IMR-90 (cell line): ENCODE data around the gene TEAD4. TPM values are rescaled to one million over a fixed set of nuclear protein-coding genes. Genes with fewer than 3 reads are reported as not detected.

ENCODE experiments used
- ATAC-seq: fragments of 200-7000 bp; cut with Tn5 transposase; 2 replicates; pipeline ENCODE4 v1.9.1; 2020; ENCODE audit warnings: low read depth, mild to moderate bottlenecking, moderate library complexity
- BruUV-seq: library from RNA; stranded (reverse); fragments of 400-500 nt; replicated peaks from 2 replicates; lab custom pipeline; 2021; lab: Mats Ljungman, UMichigan
- CTCF ChIA-PET: fragments of 300-600 bp; formaldehyde crosslinking; extraction: SDS; loops from one replicate; lab custom pipeline; 2021; ENCODE audit warnings: antibody characterized with exemption; lab: Yijun Ruan, JAX
- POLR2A ChIA-PET: fragments of 300-600 bp; sonication (Branson Sonifier 250); formaldehyde crosslinking; loops from one replicate; lab custom pipeline; 2022; ENCODE audit warnings: antibody characterized with exemption; ENCODE audit not compliant: unreplicated experiment; lab: Charles Lee
- DNase-seq: peaks from one replicate; pipeline ENCODE4 v3.0.0; 2013
- H2AFZ ChIP-seq: replicated peaks from 2 replicates; pipeline ENCODE3; 2013; ENCODE audit warnings: low read length, mild to moderate bottlenecking; ENCODE audit not compliant: poor library complexity
- H2AK5ac ChIP-seq: 2 replicates; pipeline ENCODE4 v1.6.1; 2013; ENCODE audit warnings: low read depth, low read length, inconsistent platforms
- H2AK9ac ChIP-seq: replicated peaks from 2 replicates; pipeline ENCODE3; 2013; ENCODE audit warnings: mild to moderate bottlenecking, low read depth, low read length, moderate library complexity; ENCODE audit not compliant: poor library complexity
- H2BK120ac ChIP-seq: 2 replicates; pipeline ENCODE4 v1.6.1; 2013; ENCODE audit warnings: low read depth, low read length, inconsistent platforms
- H2BK15ac ChIP-seq: 3 replicates; pipeline ENCODE4 v1.6.1; 2013; ENCODE audit warnings: low read depth, low read length, inconsistent platforms
- H2BK20ac ChIP-seq: 2 replicates; pipeline ENCODE4 v1.6.1; 2013; ENCODE audit warnings: low read depth, mild to moderate bottlenecking, inconsistent platforms, low read length, moderate library complexity
- H2BK5ac ChIP-seq: 2 replicates; pipeline ENCODE4 v1.6.1; 2013; ENCODE audit warnings: mild to moderate bottlenecking, low read depth, low read length, inconsistent platforms; ENCODE audit not compliant: poor library complexity, severe bottlenecking
- H3K14ac ChIP-seq: replicated peaks from 2 replicates; pipeline ENCODE4 v1.6.1; 2013; ENCODE audit warnings: low read depth, low read length, inconsistent platforms
- H3K18ac ChIP-seq: 2 replicates; pipeline ENCODE4 v1.6.1; 2013; ENCODE audit warnings: low read depth, low read length, control low read depth
- H3K23ac ChIP-seq: 2 replicates; pipeline ENCODE4 v1.6.1; 2013; ENCODE audit warnings: low read depth, low read length, inconsistent platforms
- H3K27ac ChIP-seq: 2 replicates; pipeline ENCODE4 v1.5.1; 2013; ENCODE audit warnings: mild to moderate bottlenecking, control low read depth, low read length; ENCODE audit not compliant: insufficient read depth
- H3K27me3 ChIP-seq: 2 replicates; pipeline ENCODE4 v1.6.1; 2013; ENCODE audit warnings: low read length; ENCODE audit not compliant: control insufficient read depth, insufficient read depth
- H3K36me3 ChIP-seq: 2 replicates; pipeline ENCODE4 v1.6.1; 2013; ENCODE audit warnings: low read length, mixed read lengths; ENCODE audit not compliant: control insufficient read depth, insufficient read depth
- H3K4ac ChIP-seq: 2 replicates; pipeline ENCODE4 v1.6.1; 2013; ENCODE audit warnings: low read depth, low read length, inconsistent platforms
- H3K4me1 ChIP-seq: 2 replicates; pipeline ENCODE4 v1.6.1; 2013; ENCODE audit warnings: low read length, mixed read lengths; ENCODE audit not compliant: control insufficient read depth, insufficient read depth
- H3K4me2 ChIP-seq: 2 replicates; pipeline ENCODE4 v1.6.1; 2013; ENCODE audit warnings: low read depth, mild to moderate bottlenecking, control low read depth, low read length, moderate library complexity
- H3K4me3 ChIP-seq: 2 replicates; pipeline ENCODE4 v1.5.1; 2013; ENCODE audit warnings: low read depth, mild to moderate bottlenecking, control low read depth, low read length, moderate library complexity; ENCODE audit not compliant: insufficient read depth
- H3K56ac ChIP-seq: 2 replicates; pipeline ENCODE4 v1.6.1; 2013; ENCODE audit warnings: low read length, inconsistent platforms; ENCODE audit not compliant: insufficient read depth; ENCODE audit errors: extremely low read depth
- H3K79me1 ChIP-seq, 2 experiments: 2 replicates each; pipeline ENCODE4 v1.6.1; 2013; ENCODE audit warnings: low read length in 2 of 2, inconsistent platforms in 1 of 2, low read depth in 1 of 2
- H3K9ac ChIP-seq: 2 replicates; pipeline ENCODE4 v1.6.1; 2013; ENCODE audit warnings: low read depth, low read length, control low read depth
- H3K9me1 ChIP-seq: 2 replicates; pipeline ENCODE4 v1.6.1; 2013; ENCODE audit warnings: low read length, inconsistent platforms; ENCODE audit not compliant: insufficient read depth
- H3K9me3 ChIP-seq: 2 replicates; pipeline ENCODE4 v1.6.1; 2013; ENCODE audit warnings: low read length; ENCODE audit not compliant: control insufficient read depth, insufficient read depth
- H4K20me1 ChIP-seq: 2 replicates; pipeline ENCODE4 v1.6.1; 2013; ENCODE audit warnings: low read length, inconsistent platforms; ENCODE audit not compliant: insufficient read depth
- H4K5ac ChIP-seq: 2 replicates; pipeline ENCODE4 v1.6.1; 2013; ENCODE audit warnings: mild to moderate bottlenecking, low read depth, low read length, control low read depth
- H4K8ac ChIP-seq, 2 experiments: 2 replicates each; pipeline ENCODE4 v1.6.1; 2013; ENCODE audit warnings: low read depth in 2 of 2, low read length in 2 of 2, control low read depth in 1 of 2, inconsistent platforms in 1 of 2
- H4K91ac ChIP-seq: 2 replicates; pipeline ENCODE4 v1.6.1; 2013; ENCODE audit warnings: low read depth, low read length, inconsistent platforms; ENCODE audit not compliant: insufficient read depth
- MAZ ChIP-seq: IDR thresholded peaks from 2 replicates; pipeline ENCODE4 v1.6.1; 2012; ENCODE audit warnings: low read depth, mild to moderate bottlenecking, low read length, improper control_type of control experiment, moderate library complexity, borderline replicate concordance
- NFE2L2 ChIP-seq: fragments of 150-350 bp; IDR thresholded peaks from 2 replicates; pipeline ENCODE4 v1.6.1; 2016; ENCODE audit warnings: low read depth, mild to moderate bottlenecking, low read length
- RCOR1 ChIP-seq: IDR thresholded peaks from 2 replicates; pipeline ENCODE4 v1.6.1; 2012; ENCODE audit warnings: mild to moderate bottlenecking, low read length, improper control_type of control experiment; ENCODE audit not compliant: insufficient replicate concordance
- USF2 ChIP-seq: fragments of 150-350 bp; IDR thresholded peaks from 2 replicates; pipeline ENCODE4 v1.6.1; 2017; ENCODE audit warnings: mild to moderate bottlenecking, antibody characterized with exemption, low read length, low read depth
- WGBS, 2 experiments: methylation state at CpG; one replicate each; pipeline versions ENCODE4 v1.1.5 to v1.1.7; 2013; ENCODE audit warnings: missing lambda C conversion rate in 2 of 2; ENCODE audit not compliant: insufficient read length in 1 of 2; ENCODE audit errors: extremely low coverage in 2 of 2; 5-methylcytosine and 5-hydroxymethylcytosine counted together
- dilution Hi-C: fragments of 300-500 bp; cut with HindIII; formaldehyde crosslinking; loops from one replicate; pipeline ENCODE4 v1.14.3; 2018; ENCODE audit warnings: low sequenced_read_pairs; ENCODE audit not compliant: unreplicated experiment
- in situ Hi-C: fragments of 300-500 bp; cut with MboI; formaldehyde crosslinking; loops from 3 replicates; pipeline ENCODE4 v1.14.3; 2019; ENCODE audit warnings: low sequenced_read_pairs, inconsistent platforms, mixed read lengths
- intact Hi-C: fragments of 100-400 bp; cut with micrococcal nuclease; formaldehyde crosslinking; loops from 2 replicates; pipeline ENCODE4 v1.10.0; 2022
- polyA plus RNA-seq, 3 experiments: library from polyadenylated mRNA; depleted of rRNA; stranded (reverse); fragments of >200 nt; gene quantifications; 2 replicates each; pipeline ENCODE4 v1.2.3, GENCODE V29; 2012; ENCODE audit warnings: low replicate concordance in 1 of 3
- total RNA-seq: library from RNA; depleted of rRNA; stranded (reverse); fragments of >200 nt; gene quantifications from 2 replicates; pipeline ENCODE4 v1.2.3, GENCODE V29; 2012

Gene TEAD4
- total and polyA plus RNA-seq, 2 of the 4 experiments (the other 2 are of a cell fraction) = 8.8 to 24.9 TPM

GRCh38 chr12:3085341-3086139, 126.3 kb downstream of the TEAD4 start (continued):
- no peak for TF ChIP-seq MAZ

GRCh38 chr12:3086211-3086610, 127.0 kb downstream of the TEAD4 start:
- no TSS peak for BruUV-seq
- Histone ChIP-seq H3K9ac (no peak overlapping the region), H3K9me1 (peaks cover 13% of the 10 kb centered on the region; the same call in 1 of the 2 replicates), H3K27me3 (no peaks in the 10 kb centered on the region), H3K4me2 (no peak overlapping the region), H2AK9ac (no peak overlapping the region), H4K8ac (no peak overlapping the region), H3K23ac (no peak overlapping the region), H2AK5ac (no peak overlapping the region), H3K4me1 (no peaks in the 10 kb centered on the region), H2BK15ac (no peak overlapping the region), H3K36me3 (peaks cover 5% of the 10 kb centered on the region), H3K4me3 (no peak overlapping the region), H2BK120ac (no peak overlapping the region), H2BK20ac (no peak overlapping the region), H3K79me1 (peaks cover 8 to 43% of the 10 kb centered on the region in 2 experiments; a peak in 3 of 4 replicates), H3K4ac (no peak overlapping the region), H4K20me1 (peaks cover 8% of the 10 kb centered on the region), H3K27ac (no peak overlapping the region), H3K9me3 (no peaks in the 10 kb centered on the region), H4K91ac (no peak overlapping the region), H3K14ac (no peak overlapping the region), H3K18ac (no peak overlapping the region), H4K5ac (no peak overlapping the region), H2BK5ac (no peak overlapping the region), H2AFZ (no peak overlapping the region), H3K56ac (no peak overlapping the region)
- no peak for DNase-seq
- intact Hi-C loops = no loop called here
- ChIA-PET CTCF (no interaction called here), POLR2A (no interaction called here)
- dilution Hi-C loops = no loop called here
- in situ Hi-C loops = no loop called here
- no CpG with 5 or more reads among the region's 4 CpGs for WGBS, 2 experiments
- no peak for ATAC-seq
- no peak for TF ChIP-seq NFE2L2
- no peak for TF ChIP-seq RCOR1
- no peak for TF ChIP-seq MAZ
- no peak for TF ChIP-seq USF2
